Bronchial epithelial cell (primary cell): Measurements from ENCODE around the gene GNAT3. TPM values are rescaled to one million over a fixed set of nuclear protein-coding genes. Genes with fewer than 3 reads are reported as not detected.
A peak's percentile ranks its signal among the peaks of the same experiment; 100 is the strongest.

Experiments
- DNase-seq: peaks from one replicate; pipeline ENCODE4 v3.0.0-alpha.2; 2010; ENCODE audit warnings: low read depth
- FAIRE-seq: peaks from 2 replicates; lab custom pipeline; 2011; peaks lifted over from hg19 to GRCh38; lab: Jason Lieb, UNC
- H3K27me3 ChIP-seq: 2 replicates; pipeline ENCODE4 v1.5.1; 2011; ENCODE audit warnings: low read length; ENCODE audit not compliant: control insufficient read depth, insufficient read depth
- H3K36me3 ChIP-seq: 2 replicates; pipeline ENCODE4 v1.5.1; 2011; ENCODE audit warnings: low read length; ENCODE audit not compliant: control insufficient read depth, insufficient read depth
- H3K4me3 ChIP-seq: 2 replicates; pipeline ENCODE4 v1.5.1; 2011; ENCODE audit warnings: mild to moderate bottlenecking, low read depth, low read length, control low read depth
- total RNA-seq: library from RNA; depleted of rRNA; stranded (reverse); fragments of >200 nt; gene quantifications from 2 replicates; pipeline ENCODE4 v1.2.1, GENCODE V29; 2014
- TF ChIP-seq, protein P1 (sequence below): IDR thresholded peaks from 2 replicates; pipeline ENCODE4 v1.5.1; 2011; ENCODE audit warnings: mild to moderate bottlenecking, moderate library complexity, low read length, control low read depth, inconsistent platforms; ENCODE audit not compliant: insufficient read depth, severe bottlenecking

GNAT3 gene
- total RNA-seq, 1 donor from 2014 or later = not detected

DNA sequence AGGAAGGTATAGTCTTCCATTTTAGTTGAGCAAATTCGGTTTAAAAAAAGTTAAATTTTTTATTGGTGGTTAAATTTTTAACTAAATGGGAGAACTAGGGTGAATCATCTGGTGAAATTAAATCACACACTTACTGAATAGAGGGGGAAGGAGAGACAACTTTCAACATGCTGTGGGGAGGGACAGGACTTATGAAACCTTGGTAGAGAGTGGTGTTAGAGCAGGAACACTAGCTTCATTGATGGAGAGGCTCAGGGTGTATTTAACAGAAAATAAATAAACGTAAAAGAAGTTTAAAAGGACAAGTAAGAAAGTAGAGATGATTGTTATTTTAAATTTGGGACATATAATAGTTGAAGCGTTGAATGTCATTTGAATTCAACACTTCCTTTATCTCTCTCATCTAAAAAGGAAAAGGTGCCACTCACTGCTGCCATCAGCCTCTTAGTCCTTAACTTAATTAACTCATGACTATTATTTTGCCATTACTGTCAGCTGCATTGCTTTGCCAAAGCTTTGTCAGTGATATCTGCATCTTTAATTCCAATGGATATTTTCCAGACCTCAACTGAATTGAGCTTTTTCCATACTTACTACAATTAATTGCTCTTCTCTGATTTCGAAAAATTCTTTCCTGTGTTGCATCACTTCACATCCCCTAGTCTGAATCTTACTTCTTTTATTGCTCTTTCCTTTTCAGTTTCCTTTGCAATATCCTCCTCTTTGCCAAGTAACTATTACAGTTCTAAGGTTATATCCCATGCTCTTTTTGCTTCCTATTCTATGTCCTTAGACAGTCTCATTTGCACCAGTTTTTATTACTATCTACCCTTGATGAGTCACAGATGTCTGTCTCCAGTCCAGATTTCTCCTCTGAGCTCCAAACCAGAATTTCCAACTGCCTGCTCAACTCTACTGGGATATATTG lies 71.7 kb downstream of the GNAT3 start:
- H3K4me3 ChIP-seq = no peak overlapping the region
- TF ChIP-seq, protein P1, sequence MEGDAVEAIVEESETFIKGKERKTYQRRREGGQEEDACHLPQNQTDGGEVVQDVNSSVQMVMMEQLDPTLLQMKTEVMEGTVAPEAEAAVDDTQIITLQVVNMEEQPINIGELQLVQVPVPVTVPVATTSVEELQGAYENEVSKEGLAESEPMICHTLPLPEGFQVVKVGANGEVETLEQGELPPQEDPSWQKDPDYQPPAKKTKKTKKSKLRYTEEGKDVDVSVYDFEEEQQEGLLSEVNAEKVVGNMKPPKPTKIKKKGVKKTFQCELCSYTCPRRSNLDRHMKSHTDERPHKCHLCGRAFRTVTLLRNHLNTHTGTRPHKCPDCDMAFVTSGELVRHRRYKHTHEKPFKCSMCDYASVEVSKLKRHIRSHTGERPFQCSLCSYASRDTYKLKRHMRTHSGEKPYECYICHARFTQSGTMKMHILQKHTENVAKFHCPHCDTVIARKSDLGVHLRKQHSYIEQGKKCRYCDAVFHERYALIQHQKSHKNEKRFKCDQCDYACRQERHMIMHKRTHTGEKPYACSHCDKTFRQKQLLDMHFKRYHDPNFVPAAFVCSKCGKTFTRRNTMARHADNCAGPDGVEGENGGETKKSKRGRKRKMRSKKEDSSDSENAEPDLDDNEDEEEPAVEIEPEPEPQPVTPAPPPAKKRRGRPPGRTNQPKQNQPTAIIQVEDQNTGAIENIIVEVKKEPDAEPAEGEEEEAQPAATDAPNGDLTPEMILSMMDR = no peak
- H3K36me3 ChIP-seq = no peaks in the 10 kb centered on the region
- DNase-seq (peak; percentile 41), FAIRE-seq (no peak)
- H3K27me3 ChIP-seq = no peaks in the 10 kb centered on the region

- FAIRE-seq = no peak
Measured at GRCh38 chr7:80435521-80435920, 76.3 kb downstream of the GNAT3 start.

DNA sequence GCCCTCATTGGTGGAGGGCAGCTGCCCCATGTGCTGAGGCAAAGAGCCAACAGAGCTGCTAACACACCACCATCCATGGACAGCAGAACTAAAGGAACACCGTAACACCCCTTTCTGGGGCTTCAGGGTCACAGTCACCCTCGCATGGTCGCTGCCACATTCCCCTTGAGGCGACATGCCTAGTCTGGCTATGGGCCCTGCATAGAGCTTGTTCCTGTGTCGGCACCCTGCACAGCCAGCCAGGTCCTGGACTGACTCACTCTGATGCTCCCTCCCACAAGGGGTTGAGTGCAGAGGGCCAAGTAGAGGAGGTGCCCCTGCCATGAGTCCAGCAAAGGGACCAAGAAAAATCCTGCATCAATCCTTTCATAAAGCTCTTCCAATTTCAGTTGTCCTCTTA lies 77.8 kb downstream of the GNAT3 start:
- no peaks in the 10 kb centered on the region for H3K27me3 ChIP-seq
- H3K4me3 ChIP-seq = no peak overlapping the region
- TF ChIP-seq, protein P1 = no peak
- no peaks in the 10 kb centered on the region for H3K36me3 ChIP-seq
- DNase-seq (no peak), FAIRE-seq (no peak)

More at GRCh38 chr7:80435521-80435920, 76.3 kb downstream of the GNAT3 start:
- TF ChIP-seq, protein P1 = no peak
- no peak for DNase-seq
- H3K4me3 ChIP-seq = no peak overlapping the region
- no peaks in the 10 kb centered on the region for H3K27me3 ChIP-seq
- H3K36me3 ChIP-seq = no peaks in the 10 kb centered on the region

GRCh38 chr7:80432166-80432565 lies 79.7 kb downstream of the GNAT3 start:
- TF ChIP-seq, protein P1 = no peak
- H3K27me3 ChIP-seq = no peaks in the 10 kb centered on the region
- DNase-seq (peak; percentile 69), FAIRE-seq (no peak)
- no peaks in the 10 kb centered on the region for H3K36me3 ChIP-seq
- H3K4me3 ChIP-seq = no peak overlapping the region

GRCh38 chr7:80429181-80429580 lies 82.7 kb downstream of the GNAT3 start:
- TF ChIP-seq, protein P1 = no peak
- no peaks in the 10 kb centered on the region for H3K27me3 ChIP-seq
- FAIRE-seq = no peak
- DNase-seq = no peak
- H3K36me3 ChIP-seq = no peaks in the 10 kb centered on the region
- no peak overlapping the region for H3K4me3 ChIP-seq
